IMR-90 (cell line): ENCODE results near the gene MCTP1. TPM values are rescaled to one million over a fixed set of nuclear protein-coding genes. Genes with fewer than 3 reads are reported as not detected.

Source experiments
- ATAC-seq: fragments of 200-7000 bp; cut with Tn5 transposase; 2 replicates; pipeline ENCODE4 v1.9.1; 2020; ENCODE audit warnings: low read depth, mild to moderate bottlenecking, moderate library complexity
- BruUV-seq: library from RNA; stranded (reverse); fragments of 400-500 nt; replicated peaks from 2 replicates; lab custom pipeline; 2021; lab: Mats Ljungman, UMichigan
- CTCF ChIA-PET: fragments of 300-600 bp; formaldehyde crosslinking; extraction: SDS; loops from one replicate; lab custom pipeline; 2021; ENCODE audit warnings: antibody characterized with exemption; lab: Yijun Ruan, JAX
- POLR2A ChIA-PET: fragments of 300-600 bp; sonication (Branson Sonifier 250); formaldehyde crosslinking; loops from one replicate; lab custom pipeline; 2022; ENCODE audit warnings: antibody characterized with exemption; ENCODE audit not compliant: unreplicated experiment; lab: Charles Lee
- DNase-seq: peaks from one replicate; pipeline ENCODE4 v3.0.0; 2013
- H2AFZ ChIP-seq: replicated peaks from 2 replicates; pipeline ENCODE3; 2013; ENCODE audit warnings: low read length, mild to moderate bottlenecking; ENCODE audit not compliant: poor library complexity
- H2AK5ac ChIP-seq: 2 replicates; pipeline ENCODE4 v1.6.1; 2013; ENCODE audit warnings: low read depth, low read length, inconsistent platforms
- H2AK9ac ChIP-seq: replicated peaks from 2 replicates; pipeline ENCODE3; 2013; ENCODE audit warnings: mild to moderate bottlenecking, low read depth, low read length, moderate library complexity; ENCODE audit not compliant: poor library complexity
- H2BK120ac ChIP-seq: 2 replicates; pipeline ENCODE4 v1.6.1; 2013; ENCODE audit warnings: low read depth, low read length, inconsistent platforms
- H2BK15ac ChIP-seq: 3 replicates; pipeline ENCODE4 v1.6.1; 2013; ENCODE audit warnings: low read depth, low read length, inconsistent platforms
- H2BK20ac ChIP-seq: 2 replicates; pipeline ENCODE4 v1.6.1; 2013; ENCODE audit warnings: low read depth, mild to moderate bottlenecking, inconsistent platforms, low read length, moderate library complexity
- H2BK5ac ChIP-seq: 2 replicates; pipeline ENCODE4 v1.6.1; 2013; ENCODE audit warnings: mild to moderate bottlenecking, low read depth, low read length, inconsistent platforms; ENCODE audit not compliant: poor library complexity, severe bottlenecking
- H3K14ac ChIP-seq: replicated peaks from 2 replicates; pipeline ENCODE4 v1.6.1; 2013; ENCODE audit warnings: low read depth, low read length, inconsistent platforms
- H3K18ac ChIP-seq: 2 replicates; pipeline ENCODE4 v1.6.1; 2013; ENCODE audit warnings: low read depth, low read length, control low read depth
- H3K23ac ChIP-seq: 2 replicates; pipeline ENCODE4 v1.6.1; 2013; ENCODE audit warnings: low read depth, low read length, inconsistent platforms
- H3K27ac ChIP-seq: 2 replicates; pipeline ENCODE4 v1.5.1; 2013; ENCODE audit warnings: mild to moderate bottlenecking, control low read depth, low read length; ENCODE audit not compliant: insufficient read depth
- H3K27me3 ChIP-seq: 2 replicates; pipeline ENCODE4 v1.6.1; 2013; ENCODE audit warnings: low read length; ENCODE audit not compliant: control insufficient read depth, insufficient read depth
- H3K36me3 ChIP-seq: 2 replicates; pipeline ENCODE4 v1.6.1; 2013; ENCODE audit warnings: low read length, mixed read lengths; ENCODE audit not compliant: control insufficient read depth, insufficient read depth
- H3K4ac ChIP-seq: 2 replicates; pipeline ENCODE4 v1.6.1; 2013; ENCODE audit warnings: low read depth, low read length, inconsistent platforms
- H3K4me1 ChIP-seq: 2 replicates; pipeline ENCODE4 v1.6.1; 2013; ENCODE audit warnings: low read length, mixed read lengths; ENCODE audit not compliant: control insufficient read depth, insufficient read depth
- H3K4me2 ChIP-seq: 2 replicates; pipeline ENCODE4 v1.6.1; 2013; ENCODE audit warnings: low read depth, mild to moderate bottlenecking, control low read depth, low read length, moderate library complexity
- H3K4me3 ChIP-seq: 2 replicates; pipeline ENCODE4 v1.5.1; 2013; ENCODE audit warnings: low read depth, mild to moderate bottlenecking, control low read depth, low read length, moderate library complexity; ENCODE audit not compliant: insufficient read depth
- H3K56ac ChIP-seq: 2 replicates; pipeline ENCODE4 v1.6.1; 2013; ENCODE audit warnings: low read length, inconsistent platforms; ENCODE audit not compliant: insufficient read depth; ENCODE audit errors: extremely low read depth
- H3K79me1 ChIP-seq, 2 experiments: 2 replicates each; pipeline ENCODE4 v1.6.1; 2013; ENCODE audit warnings: low read length in 2 of 2, inconsistent platforms in 1 of 2, low read depth in 1 of 2
- H3K9ac ChIP-seq: 2 replicates; pipeline ENCODE4 v1.6.1; 2013; ENCODE audit warnings: low read depth, low read length, control low read depth
- H3K9me1 ChIP-seq: 2 replicates; pipeline ENCODE4 v1.6.1; 2013; ENCODE audit warnings: low read length, inconsistent platforms; ENCODE audit not compliant: insufficient read depth
- H3K9me3 ChIP-seq: 2 replicates; pipeline ENCODE4 v1.6.1; 2013; ENCODE audit warnings: low read length; ENCODE audit not compliant: control insufficient read depth, insufficient read depth
- H4K20me1 ChIP-seq: 2 replicates; pipeline ENCODE4 v1.6.1; 2013; ENCODE audit warnings: low read length, inconsistent platforms; ENCODE audit not compliant: insufficient read depth
- H4K5ac ChIP-seq: 2 replicates; pipeline ENCODE4 v1.6.1; 2013; ENCODE audit warnings: mild to moderate bottlenecking, low read depth, low read length, control low read depth
- H4K8ac ChIP-seq, 2 experiments: 2 replicates each; pipeline ENCODE4 v1.6.1; 2013; ENCODE audit warnings: low read depth in 2 of 2, low read length in 2 of 2, control low read depth in 1 of 2, inconsistent platforms in 1 of 2
- H4K91ac ChIP-seq: 2 replicates; pipeline ENCODE4 v1.6.1; 2013; ENCODE audit warnings: low read depth, low read length, inconsistent platforms; ENCODE audit not compliant: insufficient read depth
- BHLHE40 ChIP-seq: fragments of 150-350 bp; IDR thresholded peaks from 2 replicates; pipeline ENCODE4 v1.6.1; 2016; ENCODE audit warnings: mild to moderate bottlenecking, low read depth, low read length
- CHD1 ChIP-seq: IDR thresholded peaks from 2 replicates; pipeline ENCODE4 v1.6.1; 2012; ENCODE audit warnings: low read depth, low read length, improper control_type of control experiment
- FOS ChIP-seq: fragments of 150-350 bp; IDR thresholded peaks from 2 replicates; pipeline ENCODE4 v1.6.1; 2016; ENCODE audit warnings: low read depth, low read length
- MAFK ChIP-seq: IDR thresholded peaks from 2 replicates; pipeline ENCODE4 v1.6.1; 2012; ENCODE audit warnings: low read depth, low read length, improper control_type of control experiment
- MAZ ChIP-seq: IDR thresholded peaks from 2 replicates; pipeline ENCODE4 v1.6.1; 2012; ENCODE audit warnings: low read depth, mild to moderate bottlenecking, low read length, improper control_type of control experiment, moderate library complexity, borderline replicate concordance
- NFE2L2 ChIP-seq: fragments of 150-350 bp; IDR thresholded peaks from 2 replicates; pipeline ENCODE4 v1.6.1; 2016; ENCODE audit warnings: low read depth, mild to moderate bottlenecking, low read length
- POLR2A ChIP-seq: IDR thresholded peaks from 2 replicates; pipeline ENCODE4 v1.6.1; 2012; ENCODE audit warnings: mild to moderate bottlenecking, low read depth, low read length
- RAD21 ChIP-seq: IDR thresholded peaks from 2 replicates; pipeline ENCODE4 v1.6.1; 2012; ENCODE audit warnings: low read length, improper control_type of control experiment
- RCOR1 ChIP-seq: IDR thresholded peaks from 2 replicates; pipeline ENCODE4 v1.6.1; 2012; ENCODE audit warnings: mild to moderate bottlenecking, low read length, improper control_type of control experiment; ENCODE audit not compliant: insufficient replicate concordance
- RFX5 ChIP-seq: IDR thresholded peaks from 2 replicates; pipeline ENCODE4 v1.8.0; 2012; ENCODE audit warnings: low read depth, mild to moderate bottlenecking, low read length, moderate library complexity
- SMC3 ChIP-seq: fragments of 150-350 bp; IDR thresholded peaks from 2 replicates; pipeline ENCODE4 v1.6.1; 2016; ENCODE audit warnings: low read depth, mild to moderate bottlenecking, antibody characterized with exemption, low read length, moderate library complexity
- WGBS, 2 experiments: methylation state at CpG; one replicate each; pipeline versions ENCODE4 v1.1.5 to v1.1.7; 2013; ENCODE audit warnings: missing lambda C conversion rate in 2 of 2; ENCODE audit not compliant: insufficient read length in 1 of 2; ENCODE audit errors: extremely low coverage in 2 of 2; 5-methylcytosine and 5-hydroxymethylcytosine counted together
- dilution Hi-C: fragments of 300-500 bp; cut with HindIII; formaldehyde crosslinking; loops from one replicate; pipeline ENCODE4 v1.14.3; 2018; ENCODE audit warnings: low sequenced_read_pairs; ENCODE audit not compliant: unreplicated experiment
- in situ Hi-C: fragments of 300-500 bp; cut with MboI; formaldehyde crosslinking; loops from 3 replicates; pipeline ENCODE4 v1.14.3; 2019; ENCODE audit warnings: low sequenced_read_pairs, inconsistent platforms, mixed read lengths
- intact Hi-C: fragments of 100-400 bp; cut with micrococcal nuclease; formaldehyde crosslinking; loops from 2 replicates; pipeline ENCODE4 v1.10.0; 2022
- polyA plus RNA-seq, 3 experiments: library from polyadenylated mRNA; depleted of rRNA; stranded (reverse); fragments of >200 nt; gene quantifications; 2 replicates each; pipeline ENCODE4 v1.2.3, GENCODE V29; 2012; ENCODE audit warnings: low replicate concordance in 1 of 3
- total RNA-seq: library from RNA; depleted of rRNA; stranded (reverse); fragments of >200 nt; gene quantifications from 2 replicates; pipeline ENCODE4 v1.2.3, GENCODE V29; 2012
- TF ChIP-seq, protein P1 (sequence below): fragments of 150-350 bp; IDR thresholded peaks from 2 replicates; pipeline ENCODE4 v1.6.1; 2017; ENCODE audit warnings: mild to moderate bottlenecking, antibody characterized with exemption, low read length, low read depth
- TF ChIP-seq, protein P2 (sequence below): fragments of 150-350 bp; IDR thresholded peaks from 2 replicates; pipeline ENCODE4 v1.6.1; 2016; ENCODE audit warnings: low read depth, mild to moderate bottlenecking, low read length, moderate library complexity, borderline replicate concordance

The MCTP1 gene
- total and polyA plus RNA-seq, 2 of the 4 experiments (the other 2 are of a cell fraction), result 0.21 TPM; not detected in 1

DNA sequence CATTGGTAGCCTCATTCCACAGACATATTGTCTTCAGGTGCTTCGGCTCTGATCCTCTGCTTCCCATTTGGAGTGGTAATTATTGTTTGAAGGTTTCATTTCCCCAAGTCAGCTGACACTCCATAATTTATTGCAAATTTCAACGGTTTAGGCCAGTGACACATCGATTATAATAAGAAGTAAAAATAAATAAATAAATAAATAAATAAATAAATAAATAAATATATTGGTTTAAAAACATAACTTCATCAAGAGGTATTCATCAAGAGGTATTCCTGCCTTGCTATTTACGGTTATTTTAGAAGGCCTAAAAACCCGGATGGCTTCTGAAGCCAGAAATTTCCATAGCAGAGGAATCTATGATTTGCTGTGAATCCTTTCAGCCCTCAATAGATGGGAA, 393.3 kb downstream of the MCTP1 start:
- H3K9me3 ChIP-seq, result no peaks in the 10 kb centered on the region
- DNase-seq (no peak), ATAC-seq (no peak)
- no peak overlapping the region for H2AK5ac ChIP-seq
- H4K91ac ChIP-seq, result no peak overlapping the region
- H3K27ac ChIP-seq, result no peak overlapping the region
- no peak overlapping the region for H3K4me3 ChIP-seq
- POLR2A ChIA-PET, result no interaction called here
- H3K4ac ChIP-seq, result no peak overlapping the region
- no peak overlapping the region for H3K23ac ChIP-seq
- H3K18ac ChIP-seq, result no peak overlapping the region
- no peaks in the 10 kb centered on the region for H3K79me1 ChIP-seq
- no peak for TF ChIP-seq FOS
- no peak for TF ChIP-seq NFE2L2
- TF ChIP-seq, protein P1, sequence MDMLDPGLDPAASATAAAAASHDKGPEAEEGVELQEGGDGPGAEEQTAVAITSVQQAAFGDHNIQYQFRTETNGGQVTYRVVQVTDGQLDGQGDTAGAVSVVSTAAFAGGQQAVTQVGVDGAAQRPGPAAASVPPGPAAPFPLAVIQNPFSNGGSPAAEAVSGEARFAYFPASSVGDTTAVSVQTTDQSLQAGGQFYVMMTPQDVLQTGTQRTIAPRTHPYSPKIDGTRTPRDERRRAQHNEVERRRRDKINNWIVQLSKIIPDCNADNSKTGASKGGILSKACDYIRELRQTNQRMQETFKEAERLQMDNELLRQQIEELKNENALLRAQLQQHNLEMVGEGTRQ, result no peak
- TF ChIP-seq POLR2A, result no peak
- no peak for TF ChIP-seq RAD21
- TF ChIP-seq CHD1, result no peak
- TF ChIP-seq SMC3, result no peak
- TF ChIP-seq MAZ, result no peak
- no peak for TF ChIP-seq RFX5
- no peak for TF ChIP-seq BHLHE40
- TF ChIP-seq RCOR1, result no peak
- no peak for TF ChIP-seq MAFK
- TF ChIP-seq, protein P2, sequence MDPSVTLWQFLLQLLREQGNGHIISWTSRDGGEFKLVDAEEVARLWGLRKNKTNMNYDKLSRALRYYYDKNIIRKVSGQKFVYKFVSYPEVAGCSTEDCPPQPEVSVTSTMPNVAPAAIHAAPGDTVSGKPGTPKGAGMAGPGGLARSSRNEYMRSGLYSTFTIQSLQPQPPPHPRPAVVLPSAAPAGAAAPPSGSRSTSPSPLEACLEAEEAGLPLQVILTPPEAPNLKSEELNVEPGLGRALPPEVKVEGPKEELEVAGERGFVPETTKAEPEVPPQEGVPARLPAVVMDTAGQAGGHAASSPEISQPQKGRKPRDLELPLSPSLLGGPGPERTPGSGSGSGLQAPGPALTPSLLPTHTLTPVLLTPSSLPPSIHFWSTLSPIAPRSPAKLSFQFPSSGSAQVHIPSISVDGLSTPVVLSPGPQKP, result no peak
- H4K5ac ChIP-seq, result no peak overlapping the region
- no peak overlapping the region for H3K4me2 ChIP-seq
- CTCF ChIA-PET, result no interaction called here
- H2BK120ac ChIP-seq, result no peak overlapping the region
- no peak overlapping the region for H2AFZ ChIP-seq
- H3K4me1 ChIP-seq, result no peaks in the 10 kb centered on the region
- no peak overlapping the region for H2AK9ac ChIP-seq
- no peak overlapping the region for H2BK20ac ChIP-seq
- H3K56ac ChIP-seq, result no peak overlapping the region
- no peak overlapping the region for H4K8ac ChIP-seq
- H3K36me3 ChIP-seq, result no peaks in the 10 kb centered on the region
- dilution Hi-C loops (no loop called here), intact Hi-C loops (no loop called here), in situ Hi-C loops (no loop called here)
- no peak overlapping the region for H3K9ac ChIP-seq
- no peaks in the 10 kb centered on the region for H4K20me1 ChIP-seq
- BruUV-seq, result no TSS peak
- H2BK15ac ChIP-seq, result no peak overlapping the region
- no peaks in the 10 kb centered on the region for H3K27me3 ChIP-seq
- no peak overlapping the region for H3K14ac ChIP-seq
- H3K9me1 ChIP-seq, result no peaks in the 10 kb centered on the region
- WGBS, 2 experiments, result 90% methylated on average over 2 of the region's 5 CpGs; no CpG with 5 or more reads in 1 of the 2 experiments
- H2BK5ac ChIP-seq, result no peak overlapping the region
